Spleen (tissue), 7 donors: ENCODE results near the gene CNTN5.

Source experiments
- CTCF ChIP-seq, 11 experiments: fragments of 200-600 bp in 7 of 11; fragments of 450-650 bp in 4 of 11; sonication (generic) in 4 of 11; IDR thresholded peaks in 8 of 11; conservative IDR thresholded peaks in 3 of 11; 1 replicate in 7 of 11; 2 replicates in 4 of 11; pipeline versions ENCODE4 v1.4.0 to v1.8.0; 2016 to 2021; ENCODE audit warnings: antibody characterized with exemption in 11 of 11, inconsistent platforms in 4 of 11, mild to moderate bottlenecking in 1 of 11
- POLR2A ChIP-seq, 3 donors: fragments of 450-650 bp; IDR thresholded peaks; one replicate each; pipeline ENCODE4 v1.5.1; 2017; ENCODE audit warnings: antibody characterized with exemption in 3 of 3, mild to moderate bottlenecking in 1 of 3
- POLR2AphosphoS5 ChIP-seq, 3 donors: sonication (generic); formaldehyde crosslinking; IDR thresholded peaks; one replicate each; pipeline ENCODE4 v1.5.1; 2017; ENCODE audit warnings: antibody characterized with exemption in 3 of 3
- donor health status: DM: no; HTN: no; CAD: no; lungs with moderate emphysema.
- donor health status: DM: no; HTN: no; CAD: no.
- donor health status: DM: no; HTN: no; CAD: no.

- no peak for TF ChIP-seq POLR2AphosphoS5 (IDR thresholded peaks at IDR 0.05)
- TF ChIP-seq POLR2A (IDR thresholded peaks at IDR 0.05), result no peak
- no peak for TF ChIP-seq CTCF (IDR thresholded peaks at IDR 0.05 in 8 of 11, conservative IDR thresholded peaks at IDR 0.05 in 3 of 11)
Observed at GRCh38 chr11:99841885-99842284, 821.1 kb downstream of the CNTN5 start.
